PC-3 (cell line): ENCODE data around the gene CFAP46. TPM values are rescaled to one million over a fixed set of nuclear protein-coding genes. Genes with fewer than 3 reads are reported as not detected.
"Not testable (repeated sequence)": the region's sequence is repeated elsewhere in the genome, so short reads cannot be mapped to it uniquely, and the experiment has no call there.

Experiments used
- ATAC-seq: fragments of 200-7000 bp; cut with Tn5 transposase; 2 replicates; pipeline ENCODE4 v1.9.1; 2020; ENCODE audit warnings: mild to moderate bottlenecking, moderate library complexity
- BruUV-seq: library from RNA; stranded (reverse); fragments of 400-500 nt; replicated peaks from 2 replicates; lab custom pipeline; 2021; lab: Mats Ljungman, UMichigan
- CTCF ChIA-PET: fragments of 300-600 bp; sonication (Branson Sonifier 250); formaldehyde crosslinking; loops from one replicate; lab custom pipeline; 2022; ENCODE audit warnings: antibody characterized with exemption; lab: Charles Lee
- POLR2A ChIA-PET: fragments of 300-600 bp; sonication (Branson Sonifier 250); formaldehyde crosslinking; loops from one replicate; lab custom pipeline; 2022; ENCODE audit warnings: antibody characterized with exemption; ENCODE audit not compliant: unreplicated experiment; lab: Charles Lee
- DNase-seq: peaks from one replicate; pipeline ENCODE4 v3.0.0-alpha.2; 2015
- H2AFZ ChIP-seq: fragments of 300-600 bp; sonication (generic); 2 replicates; pipeline ENCODE4 v1.6.0; 2016; ENCODE audit warnings: antibody characterized with exemption, low read length
- H3F3A ChIP-seq: fragments of 300-600 bp; sonication (generic); one replicate; pipeline ENCODE4 v1.6.0; 2017; ENCODE audit warnings: antibody characterized with exemption, low read length, control low read depth, mild to moderate bottlenecking; ENCODE audit not compliant: unreplicated experiment
- H3K27ac ChIP-seq: fragments of 300-600 bp; sonication (generic); 2 replicates; pipeline ENCODE4 v1.5.1; 2016; ENCODE audit warnings: mild to moderate bottlenecking, low read length
- H3K27me3 ChIP-seq: fragments of 300-600 bp; sonication (generic); 2 replicates; pipeline ENCODE4 v1.6.1; 2016; ENCODE audit warnings: low read length, mixed read lengths
- H3K36me3 ChIP-seq: fragments of 300-600 bp; sonication (generic); 2 replicates; pipeline ENCODE4 v1.6.1; 2016; ENCODE audit warnings: low read depth, mixed run types, low read length, mixed read lengths
- H3K4me1 ChIP-seq: fragments of 300-600 bp; sonication (generic); 2 replicates; pipeline ENCODE4 v1.5.1; 2016; ENCODE audit warnings: low read length; ENCODE audit not compliant: insufficient read depth
- H3K4me2 ChIP-seq: fragments of 300-600 bp; sonication (generic); 2 replicates; pipeline ENCODE4 v1.6.0; 2016; ENCODE audit warnings: low read length
- H3K4me3 ChIP-seq: fragments of 300-600 bp; sonication (generic); 2 replicates; pipeline ENCODE4 v1.5.1; 2016; ENCODE audit warnings: mild to moderate bottlenecking, low read length, mixed read lengths
- H3K79me2 ChIP-seq: fragments of 300-600 bp; sonication (generic); 2 replicates; pipeline ENCODE4 v1.6.1; 2017; ENCODE audit warnings: low read length, mixed read lengths
- H3K9ac ChIP-seq: fragments of 300-600 bp; sonication (generic); 2 replicates; pipeline ENCODE4 v1.6.0; 2016; ENCODE audit warnings: mild to moderate bottlenecking, low read length
- H3K9me2 ChIP-seq: fragments of 300-600 bp; sonication (generic); replicated peaks from 2 replicates; pipeline ENCODE4 v1.6.1; 2016; ENCODE audit warnings: mixed run types, low read length, mixed read lengths
- H3K9me3 ChIP-seq: fragments of 300-600 bp; sonication (generic); 2 replicates; pipeline ENCODE4 v1.6.1; 2016; ENCODE audit warnings: low read length, mixed read lengths
- H4K20me1 ChIP-seq: fragments of 300-600 bp; sonication (generic); 2 replicates; pipeline ENCODE4 v1.6.1; 2016; ENCODE audit warnings: low read length, mixed read lengths
- CTCF ChIP-seq: fragments of 300-600 bp; sonication (generic); conservative IDR thresholded peaks from 2 replicates; pipeline ENCODE4 v1.5.1; 2017; ENCODE audit warnings: antibody characterized with exemption, low read depth, mild to moderate bottlenecking, low read length
- EZH2 ChIP-seq: fragments of 300-600 bp; sonication (generic); IDR thresholded peaks from one replicate; pipeline ENCODE4 v1.6.1; 2017; ENCODE audit warnings: antibody characterized with exemption, mild to moderate bottlenecking, low read length; ENCODE audit not compliant: unreplicated experiment
- EZH2phosphoT487 ChIP-seq: fragments of 300-600 bp; sonication (generic); IDR thresholded peaks from 2 replicates; pipeline ENCODE4 v1.6.1; 2018; ENCODE audit warnings: mild to moderate bottlenecking, antibody characterized with exemption, low read length, borderline replicate concordance
- intact Hi-C: fragments of 100-400 bp; cut with micrococcal nuclease; formaldehyde crosslinking; loops from 2 replicates; pipeline ENCODE4 v1.9.0; 2023
- total RNA-seq: library from RNA; depleted of rRNA; stranded (reverse); fragments of >200 nt; gene quantifications from 2 replicates; pipeline ENCODE4 v1.2.3, GENCODE V29; 2014

The CFAP46 gene
- total RNA-seq, 1 experiment from 2014 or later = 0.04 TPM

DNA sequence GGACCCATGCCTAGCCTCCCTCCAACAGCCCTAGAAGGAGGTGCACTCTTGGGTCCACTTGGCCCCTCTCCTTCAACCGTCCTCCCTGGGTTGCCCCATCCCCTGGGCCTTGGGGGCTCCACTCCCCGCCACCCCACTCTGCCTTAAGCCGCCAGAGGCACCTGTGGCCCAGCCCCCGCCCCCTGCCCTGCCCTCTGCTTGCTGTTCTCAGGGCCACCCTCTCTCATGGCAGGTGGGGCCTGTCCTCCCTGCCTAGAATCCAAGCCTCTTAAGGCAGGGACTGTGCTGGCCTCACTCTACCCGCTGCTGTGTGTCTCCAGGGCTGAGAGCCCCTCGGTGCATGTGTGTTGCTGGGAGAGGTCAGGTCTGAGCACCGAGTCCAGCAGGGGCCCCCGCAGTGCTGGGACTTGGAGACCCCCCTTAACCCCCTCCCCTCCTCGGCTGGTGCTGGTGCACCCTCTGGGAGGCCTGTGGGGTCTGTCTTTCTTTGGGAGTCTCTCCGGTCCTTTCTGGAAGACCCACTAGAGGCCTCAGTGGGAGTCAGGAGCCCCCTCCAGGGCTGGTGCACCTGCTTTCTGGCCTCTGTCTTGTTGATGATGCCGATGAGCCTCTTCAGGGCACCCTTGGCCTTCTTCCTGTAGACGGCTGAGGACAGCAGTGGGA lies 43.8 kb downstream of the CFAP46 start:
- H4K20me1 ChIP-seq = no peaks in the 10 kb centered on the region
- H3K27ac ChIP-seq = no peak overlapping the region
- no peak overlapping the region for H2AFZ ChIP-seq
- H3K4me3 ChIP-seq = no peak overlapping the region
- DNase-seq = no peak
- no peaks in the 10 kb centered on the region for H3K9me3 ChIP-seq
- no peaks in the 10 kb centered on the region for H3K9me2 ChIP-seq
- ChIA-PET CTCF (no interaction called here), POLR2A (no interaction called here)
- no peak overlapping the region for H3K9ac ChIP-seq
- H3K79me2 ChIP-seq = no peaks in the 10 kb centered on the region
- no peak overlapping the region for H3K4me2 ChIP-seq
- H3K27me3 ChIP-seq = peaks cover 47% of the 10 kb centered on the region
- intact Hi-C loops = no loop called here
- H3F3A ChIP-seq = no peaks in the 10 kb centered on the region
- no peaks in the 10 kb centered on the region for H3K36me3 ChIP-seq
- no TSS peak for BruUV-seq
- no peaks in the 10 kb centered on the region for H3K4me1 ChIP-seq
- TF ChIP-seq CTCF = no peak
- TF ChIP-seq EZH2 = no peak
- TF ChIP-seq EZH2phosphoT487 = no peak
- no peak for ATAC-seq

DNA sequence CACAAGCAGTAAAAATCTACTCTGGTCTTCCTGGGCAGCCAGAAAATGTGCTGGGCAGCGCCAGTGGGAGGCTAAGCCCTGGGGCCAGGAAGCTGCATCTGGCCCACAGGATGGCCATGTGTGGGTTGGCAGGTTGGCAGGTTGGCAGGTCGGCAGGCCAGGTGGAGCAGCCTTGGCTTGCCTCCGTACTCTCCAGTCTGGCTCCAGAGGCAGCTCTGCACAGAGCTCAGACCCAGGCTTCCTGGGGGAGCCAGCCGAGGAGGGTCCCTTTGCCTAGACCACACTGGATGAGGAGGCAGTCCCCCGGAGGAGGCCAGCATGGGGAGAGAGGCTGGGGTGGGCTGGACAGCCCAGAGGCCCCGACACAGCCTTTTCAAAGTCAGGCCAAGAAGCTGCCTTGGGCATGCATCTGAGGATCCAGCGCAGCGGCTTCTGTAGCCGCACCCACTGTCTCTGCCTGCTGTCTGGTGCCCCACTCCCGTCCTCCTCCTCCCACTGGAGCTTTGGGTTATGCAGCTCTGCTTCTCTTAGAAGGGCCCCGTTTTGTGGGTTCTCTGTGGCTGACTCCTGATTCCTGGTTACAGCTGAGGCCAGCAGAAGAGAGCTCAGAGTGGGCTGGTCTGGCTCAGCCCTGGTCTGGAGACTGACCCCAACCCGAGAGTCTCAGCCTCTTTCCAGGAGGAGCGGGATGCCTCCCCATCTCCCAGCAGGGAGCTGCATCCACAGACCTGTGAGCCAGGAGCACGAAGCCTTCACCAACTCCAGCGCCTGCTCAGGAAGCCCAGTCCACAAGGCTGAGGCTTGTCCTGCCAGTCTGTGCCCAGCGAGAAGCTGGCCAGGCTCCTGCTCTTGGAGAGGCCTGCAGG lies 44.6 kb downstream of the CFAP46 start:
- ChIA-PET CTCF (no interaction called here), POLR2A (no interaction called here)
- H3K4me1 ChIP-seq = no peaks in the 10 kb centered on the region
- no peaks in the 10 kb centered on the region for H3K36me3 ChIP-seq
- no peaks in the 10 kb centered on the region for H3K79me2 ChIP-seq
- H4K20me1 ChIP-seq = no peaks in the 10 kb centered on the region
- H3K9ac ChIP-seq = no peak overlapping the region
- TF ChIP-seq EZH2 (no peak), CTCF (no peak), EZH2phosphoT487 (no peak)
- H3K27me3 ChIP-seq = peaks cover 52% of the 10 kb centered on the region
- intact Hi-C loops = no loop called here
- no peak overlapping the region for H2AFZ ChIP-seq
- no peaks in the 10 kb centered on the region for H3F3A ChIP-seq
- no peaks in the 10 kb centered on the region for H3K9me3 ChIP-seq
- ATAC-seq = no peak
- H3K4me3 ChIP-seq = no peak overlapping the region
- no peak overlapping the region for H3K4me2 ChIP-seq
- DNase-seq = no peak
- H3K9me2 ChIP-seq = no peaks in the 10 kb centered on the region
- no peak overlapping the region for H3K27ac ChIP-seq
- BruUV-seq = no TSS peak

GRCh38 chr10:132893786-132894185 lies 48.6 kb downstream of the CFAP46 start:
- H3K4me3 ChIP-seq, H3K9me2 ChIP-seq, H3F3A ChIP-seq, intact Hi-C loops, CTCF ChIA-PET, H3K9me3 ChIP-seq, H3K36me3 ChIP-seq, H3K9ac ChIP-seq, ATAC-seq, H3K4me2 ChIP-seq, H3K79me2 ChIP-seq, H3K4me1 ChIP-seq, POLR2A ChIA-PET, H2AFZ ChIP-seq, H4K20me1 ChIP-seq, H3K27ac ChIP-seq, DNase-seq, BruUV-seq: not testable (repeated sequence)
- peak; percentile 40; the same call in 1 of the 2 replicates for TF ChIP-seq CTCF
- peaks cover 60% of the 10 kb centered on the region for H3K27me3 ChIP-seq
